HCT116 (cell line): ENCODE results near the gene UQCR11.

Experiments
- CEBPB ChIP-seq: IDR thresholded peaks from 2 replicates; pipeline ENCODE4 v1.6.1; 2012; ENCODE audit warnings: low read depth
- CTCF ChIP-seq, 3 experiments: fragments of 200-600 bp in 1 of 3; sonication (generic) in 1 of 3; IDR thresholded peaks in 2 of 3; conservative IDR thresholded peaks in 1 of 3; 2 replicates each; pipeline ENCODE4 v1.5.1; 2012 to 2017; ENCODE audit warnings: low read depth in 2 of 3, low read length in 2 of 3, antibody characterized with exemption in 1 of 3, borderline replicate concordance in 1 of 3, control low read depth in 1 of 3, mild to moderate bottlenecking in 1 of 3, mixed read lengths in 1 of 3, mixed run types in 1 of 3, moderate library complexity in 1 of 3; ENCODE audit not compliant: insufficient read depth in 1 of 3
- EZH2 ChIP-seq: fragments of 200-600 bp; sonication (generic); IDR thresholded peaks from 2 replicates; pipeline ENCODE4 v1.6.1; 2017; ENCODE audit warnings: antibody characterized with exemption, mixed run types
- EZH2phosphoT487 ChIP-seq: fragments of 200-600 bp; IDR thresholded peaks from 2 replicates; pipeline ENCODE4 v1.6.1; 2018; ENCODE audit warnings: antibody characterized with exemption, borderline replicate concordance
- MAX ChIP-seq: IDR thresholded peaks from 2 replicates; pipeline ENCODE4 v1.6.1; 2012
- POLR2A ChIP-seq: IDR thresholded peaks from 2 replicates; pipeline ENCODE4 v1.7.0; 2011; ENCODE audit warnings: borderline replicate concordance; ENCODE audit not compliant: insufficient read depth, insufficient read length; ENCODE audit errors: extremely low read depth
- POLR2AphosphoS5 ChIP-seq: IDR thresholded peaks from 2 replicates; pipeline ENCODE4 v1.6.1; 2011; ENCODE audit warnings: mild to moderate bottlenecking, low read depth, low read length, moderate library complexity
- RAD21 ChIP-seq: IDR thresholded peaks from 2 replicates; pipeline ENCODE4 v1.6.1; 2012; ENCODE audit warnings: low read depth, mild to moderate bottlenecking
- REST ChIP-seq: IDR thresholded peaks from 2 replicates; pipeline ENCODE4 v1.6.1; 2012; ENCODE audit warnings: low read depth
- SIN3A ChIP-seq: IDR thresholded peaks from 2 replicates; pipeline ENCODE4 v1.6.1; 2012; ENCODE audit warnings: low read depth
- SP1 ChIP-seq: IDR thresholded peaks from 2 replicates; pipeline ENCODE4 v1.6.1; 2012; ENCODE audit warnings: low read depth
- SRF ChIP-seq: IDR thresholded peaks from 2 replicates; pipeline ENCODE4 v1.6.1; 2012; ENCODE audit warnings: low read depth
- YY1 ChIP-seq: IDR thresholded peaks from 2 replicates; pipeline ENCODE4 v1.6.1; 2011; ENCODE audit warnings: low read length, low read depth, moderate library complexity, mild to moderate bottlenecking; ENCODE audit not compliant: insufficient replicate concordance; ENCODE audit errors: extremely low read depth

DNA sequence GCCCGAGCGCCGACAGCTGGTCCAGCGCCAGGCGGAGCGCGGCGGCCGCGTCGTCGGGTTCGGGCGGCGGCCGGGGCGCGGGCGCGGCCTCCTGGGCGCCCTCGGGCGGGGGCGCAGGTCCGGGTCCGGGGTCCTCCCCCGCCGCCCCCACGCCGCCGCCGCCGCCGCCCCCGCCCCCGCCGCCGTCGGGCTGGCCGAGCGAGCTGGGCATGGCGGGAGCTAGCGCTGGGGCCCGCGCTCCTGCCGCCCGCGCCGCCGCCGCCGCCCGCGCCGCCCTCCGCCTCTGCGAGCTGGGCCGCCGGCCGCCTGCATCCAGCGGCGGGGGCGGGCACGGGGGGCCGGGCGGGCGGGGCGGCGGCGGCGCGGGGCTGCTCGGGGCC lies 37.4 kb downstream of the UQCR11 start:
- no peak for TF ChIP-seq CTCF (IDR thresholded peaks at IDR 0.05 in 2 of 3, conservative IDR thresholded peaks at IDR 0.05 in 1 of 3; ENCODE audit: borderline replicate concordance in 1 of 3, insufficient read depth in 1 of 3, low read depth in 2 of 3, low read length in 2 of 3)
- TF ChIP-seq POLR2A = no peak
- no peak for TF ChIP-seq SIN3A
- no peak for TF ChIP-seq SP1
- TF ChIP-seq SRF = no peak
- no peak for TF ChIP-seq EZH2
- TF ChIP-seq REST = no peak
- no peak for TF ChIP-seq POLR2AphosphoS5
- TF ChIP-seq EZH2phosphoT487 = no peak
- no peak for TF ChIP-seq CEBPB
- no peak for TF ChIP-seq RAD21
- no peak for TF ChIP-seq MAX
- TF ChIP-seq YY1 = no peak
